HG02938 (cell line): Measurements from ENCODE around the gene IL5.
A peak's percentile ranks its signal among the peaks of the same experiment; 100 is the strongest.
"Not testable (repeated sequence)": the region's sequence is repeated elsewhere in the genome, so short reads cannot be mapped to it uniquely, and the experiment has no call there.

ENCODE experiments used
- ATAC-seq: cut with Tn5 transposase; IDR thresholded peaks from one replicate; pipeline ENCODE4 v1.9.1; 2021; ENCODE audit warnings: mild to moderate bottlenecking, moderate library complexity; ENCODE audit not compliant: unreplicated experiment

IL5 gene

GRCh38 chr5:132543472-132544201 is at the start of gene IL5:
TSS of gene IL5 (minus strand) at chr5:132543522. CDS start at chr5:132543478, 44 bp downstream.
- no peak for ATAC-seq

GRCh38 chr5:132592521-132592920 is 49.2 kb upstream of the IL5 start:
- no peak for ATAC-seq

DNA sequence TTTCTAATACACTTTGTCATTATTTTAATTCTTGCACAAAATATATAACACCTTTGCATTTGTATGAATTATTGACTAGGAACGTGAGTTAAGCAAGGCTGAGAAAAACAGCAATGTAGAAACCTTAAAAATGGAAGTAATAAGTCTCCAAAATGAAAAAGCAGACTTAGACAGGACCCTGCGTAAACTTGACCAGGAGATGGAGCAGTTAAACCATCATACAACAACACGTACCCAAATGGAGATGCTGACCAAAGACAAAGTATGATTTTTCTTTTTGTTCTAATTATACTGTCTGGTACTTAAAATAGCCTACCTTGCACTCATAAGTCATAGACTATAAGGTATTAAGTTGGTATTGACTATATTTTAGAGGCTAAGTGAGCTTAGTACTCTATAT is 47.8 kb upstream of the IL5 start:
- no peak for ATAC-seq

DNA sequence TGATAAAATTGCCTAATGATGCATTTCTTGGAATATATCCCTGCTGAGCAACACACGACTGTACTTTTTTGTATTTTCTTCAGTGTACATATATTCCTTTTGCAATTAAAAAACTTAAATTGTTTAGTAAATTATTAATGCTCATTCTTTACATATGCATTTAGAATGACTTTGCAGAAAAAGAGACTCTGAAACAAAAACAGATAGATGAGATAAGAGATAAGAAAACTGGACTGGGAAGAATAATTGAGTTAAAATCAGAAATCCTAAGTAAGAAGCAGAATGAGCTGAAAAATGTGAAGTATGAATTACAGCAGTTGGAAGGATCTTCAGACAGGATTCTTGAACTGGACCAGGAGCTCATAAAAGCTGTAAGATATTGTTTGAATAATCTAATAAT is 46.1 kb upstream of the IL5 start:
- ATAC-seq: no peak

DNA sequence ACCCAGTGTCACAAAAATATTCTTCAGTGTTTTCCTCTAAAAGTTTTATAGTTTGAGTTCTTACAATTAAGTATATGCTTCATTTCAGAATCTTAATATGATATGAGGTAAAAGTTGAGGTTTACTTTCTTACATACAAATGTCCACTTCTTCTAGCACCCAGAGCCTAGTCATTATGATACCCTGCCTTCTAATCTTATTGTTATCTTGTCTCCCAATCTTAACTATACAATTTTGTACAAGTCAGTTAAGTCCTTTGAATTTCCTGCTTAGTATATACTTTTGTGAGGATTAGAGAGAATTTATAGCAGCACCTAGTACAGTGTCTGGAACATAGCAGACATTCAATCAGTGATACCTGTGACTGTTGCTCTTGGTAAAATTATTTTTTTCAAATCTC is 42.7 kb upstream of the IL5 start:
- ATAC-seq: no peak

DNA sequence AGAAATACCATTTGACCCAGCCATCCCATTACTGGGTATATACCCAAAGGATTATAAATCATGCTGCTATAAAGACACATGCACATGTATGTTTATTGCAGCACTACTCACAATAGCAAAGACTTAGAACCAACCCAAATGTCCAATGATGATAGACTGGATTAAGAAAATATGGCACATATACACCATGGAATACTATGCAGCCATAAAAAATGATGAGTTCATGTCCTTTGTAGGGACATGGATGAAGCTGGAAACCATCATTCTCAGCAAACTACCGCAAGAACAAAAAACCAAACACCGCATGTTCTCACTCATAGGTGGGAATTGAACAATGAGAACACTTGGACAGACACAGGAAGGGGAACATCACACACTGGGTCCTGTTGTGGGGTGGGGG is 41.2 kb upstream of the IL5 start:
- ATAC-seq: not testable (repeated sequence)

- ATAC-seq: no peak
Observed at GRCh38 chr5:132576123-132576522, 32.8 kb upstream of the IL5 start.

- ATAC-seq: no peak
Observed at GRCh38 chr5:132566657-132567056, 23.3 kb upstream of the IL5 start.

GRCh38 chr5:132564555-132564954 is 21.2 kb upstream of the IL5 start:
- not testable (repeated sequence) for ATAC-seq

GRCh38 chr5:132561601-132562000 is 18.3 kb upstream of the IL5 start:
- ATAC-seq: no peak

- ATAC-seq: no peak
Observed at GRCh38 chr5:132559383-132560060, 16.2 kb upstream of the IL5 start.

GRCh38 chr5:132557478-132558172 is 14.3 kb upstream of the IL5 start:
- peak; percentile 31 for ATAC-seq

DNA sequence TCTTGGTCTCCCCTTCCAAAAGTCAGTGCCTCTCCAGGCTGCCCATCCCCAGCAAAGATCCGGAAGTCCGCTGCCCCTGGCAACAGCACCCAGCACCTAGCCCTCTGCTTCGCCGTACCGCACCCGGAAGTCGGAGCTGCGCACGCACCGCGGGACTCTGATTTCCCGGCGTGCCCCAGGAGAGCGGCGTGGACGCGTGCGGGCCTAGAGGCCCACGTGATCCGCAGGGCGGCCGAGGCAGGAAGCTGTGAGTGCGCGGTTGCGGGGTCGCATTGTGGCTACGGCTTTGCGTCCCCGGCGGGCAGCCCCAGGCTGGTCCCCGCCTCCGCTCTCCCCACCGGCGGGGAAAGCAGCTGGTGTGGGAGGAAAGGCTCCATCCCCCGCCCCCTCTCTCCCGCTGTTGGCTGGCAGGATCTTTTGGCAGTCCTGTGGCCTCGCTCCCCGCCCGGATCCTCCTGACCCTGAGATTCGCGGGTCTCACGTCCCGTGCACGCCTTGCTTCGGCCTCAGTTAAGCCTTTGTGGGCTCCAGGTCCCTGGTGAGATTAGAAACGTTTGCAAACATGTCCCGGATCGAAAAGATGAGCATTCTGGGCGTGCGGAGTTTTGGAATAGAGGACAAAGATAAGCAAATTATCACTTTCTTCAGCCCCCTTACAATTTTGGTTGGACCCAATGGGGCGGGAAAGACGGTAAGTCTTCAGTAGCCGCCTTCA is 13.6 kb upstream of the IL5 start, which contains the start of gene RAD50:
Gene RAD50, plus strand, starts transcription at position 215 of the 715 bp plus-strand sequence. Its CDS starts 348 bp downstream, at position 563.
- peak; percentile 96 for ATAC-seq

DNA sequence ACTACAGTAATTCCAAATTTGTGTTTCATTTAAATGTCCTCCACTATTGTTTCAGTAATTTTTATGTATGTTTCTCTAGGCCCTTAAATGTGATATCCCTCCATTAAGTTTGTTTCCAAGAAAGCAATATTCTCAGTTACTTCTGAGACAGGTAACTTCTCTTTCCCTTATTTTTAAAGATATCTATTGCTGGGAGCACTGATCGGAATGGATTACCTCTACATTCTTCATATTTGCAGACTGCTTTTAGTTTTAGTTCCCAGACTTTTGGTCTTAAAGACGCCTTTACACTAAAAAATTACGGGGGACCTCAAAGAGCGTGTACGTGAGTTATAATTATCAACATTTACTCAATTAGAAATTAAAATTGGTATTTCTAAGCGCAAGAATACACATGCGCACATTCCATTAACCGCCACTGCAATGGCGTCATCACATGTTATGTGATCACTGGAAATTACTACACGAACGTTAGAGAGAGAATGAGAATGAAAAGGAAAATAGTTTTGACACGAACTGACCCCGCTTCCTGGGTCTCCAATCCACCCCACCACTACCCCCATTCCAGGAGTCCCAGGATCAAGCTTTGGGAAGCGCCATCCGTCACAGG is 12.9 kb upstream of the IL5 start:
- no peak for ATAC-seq

DNA sequence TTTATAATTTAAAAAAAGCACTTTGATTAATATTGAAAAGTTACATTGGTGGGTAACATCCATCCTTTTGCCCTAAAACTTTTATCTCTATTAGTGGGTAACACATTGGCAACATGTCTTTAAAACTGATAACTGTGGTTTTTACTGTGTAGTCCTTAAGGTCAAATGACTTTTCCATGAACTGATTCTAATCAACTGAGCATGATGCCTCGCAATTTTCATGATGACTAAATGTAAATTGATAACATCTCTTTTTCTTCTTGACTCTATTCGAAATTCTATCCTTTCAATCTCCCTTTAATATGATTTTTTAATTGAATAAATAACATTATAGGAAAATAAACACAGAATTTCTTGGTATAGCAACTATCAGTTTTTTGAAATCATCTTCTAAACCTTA is 6.3 kb upstream of the IL5 start:
- ATAC-seq: no peak

GRCh38 chr5:132548834-132549233 is 5.5 kb upstream of the IL5 start:
- ATAC-seq: not testable (repeated sequence)

DNA sequence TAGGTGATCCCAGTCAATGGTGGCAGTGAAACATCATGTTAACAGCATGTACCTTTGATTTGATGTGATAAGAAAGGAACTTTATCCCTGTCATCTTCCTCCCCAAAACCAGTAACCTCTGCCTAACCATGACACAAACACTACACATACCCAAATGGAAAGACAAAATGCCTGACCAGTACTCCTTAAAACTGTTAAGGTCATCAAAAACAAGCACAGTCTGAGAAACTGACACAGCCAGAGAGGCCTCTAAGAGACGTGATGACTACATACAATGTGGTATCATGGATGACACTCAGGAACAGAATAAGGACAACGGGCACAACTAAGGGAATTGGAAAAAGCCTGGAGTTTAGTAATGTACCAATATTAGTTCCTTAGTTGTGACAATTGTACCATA is 3.9 kb upstream of the IL5 start:
- no peak for ATAC-seq

GRCh38 chr5:132546108-132546507 is 2.8 kb upstream of the IL5 start:
- no peak for ATAC-seq

GRCh38 chr5:132540764-132541163 is 2.6 kb downstream of the IL5 start:
- no peak for ATAC-seq

GRCh38 chr5:132540149-132540548 is 3.2 kb downstream of the IL5 start:
- ATAC-seq: no peak

GRCh38 chr5:132539716-132540115 is 3.6 kb downstream of the IL5 start:
- no peak for ATAC-seq
